AG08395 (cell line): ENCODE measurements around the gene OR2T8.

Experiments used
- DNase-seq: peaks from one replicate; pipeline ENCODE4 v3.0.0; 2012; ENCODE audit warnings: mixed read lengths, low spot score

Gene OR2T8

GRCh38 chr1:247962911-247963588, 43.0 kb downstream of the OR2T8 start:
- DNase-seq = no peak

DNA sequence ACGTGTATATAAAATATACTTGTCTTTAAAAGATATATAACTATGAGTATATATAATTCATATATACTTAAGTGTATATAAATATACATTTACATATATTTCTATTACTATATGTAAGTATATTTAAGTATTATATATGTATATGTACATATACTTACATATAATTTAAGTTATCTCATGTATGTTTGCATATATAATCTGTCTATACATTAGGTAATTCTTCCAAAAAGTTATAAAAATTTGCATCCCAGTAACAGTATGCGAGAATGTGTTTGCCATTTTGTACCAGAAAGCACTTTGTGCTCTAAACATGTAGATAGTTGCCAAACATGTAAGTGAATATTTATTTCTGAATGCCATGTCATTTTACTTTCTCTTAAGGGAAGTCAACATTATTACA, 44.9 kb downstream of the OR2T8 start, which contains the start of gene OR2AK2:
Gene OR2AK2 (plus strand): TSS at position 301 of the 400 bp plus-strand sequence. CDS start 144 bp downstream, outside the sequence.
- DNase-seq = no peak

- DNase-seq = no peak
Measured at GRCh38 chr1:247966532-247967204, 46.6 kb downstream of the OR2T8 start.
